Testis (tissue), 2 donors: ENCODE results near the gene IL34.

Experiments
- POLR2A ChIP-seq: fragments of 450-650 bp; IDR thresholded peaks from one replicate; pipeline ENCODE4 v1.6.1; 2017; ENCODE audit warnings: antibody characterized with exemption, mild to moderate bottlenecking, moderate library complexity
- TF ChIP-seq, protein P1 (sequence below), 3 experiments: fragments of 450-650 bp in 2 of 3; fragments of 200-600 bp in 1 of 3; sonication (generic) in 1 of 3; IDR thresholded peaks; one replicate each; pipeline ENCODE4 v1.5.1; 2016 to 2019; ENCODE audit warnings: antibody characterized with exemption in 3 of 3, mild to moderate bottlenecking in 2 of 3, moderate library complexity in 1 of 3

DNA sequence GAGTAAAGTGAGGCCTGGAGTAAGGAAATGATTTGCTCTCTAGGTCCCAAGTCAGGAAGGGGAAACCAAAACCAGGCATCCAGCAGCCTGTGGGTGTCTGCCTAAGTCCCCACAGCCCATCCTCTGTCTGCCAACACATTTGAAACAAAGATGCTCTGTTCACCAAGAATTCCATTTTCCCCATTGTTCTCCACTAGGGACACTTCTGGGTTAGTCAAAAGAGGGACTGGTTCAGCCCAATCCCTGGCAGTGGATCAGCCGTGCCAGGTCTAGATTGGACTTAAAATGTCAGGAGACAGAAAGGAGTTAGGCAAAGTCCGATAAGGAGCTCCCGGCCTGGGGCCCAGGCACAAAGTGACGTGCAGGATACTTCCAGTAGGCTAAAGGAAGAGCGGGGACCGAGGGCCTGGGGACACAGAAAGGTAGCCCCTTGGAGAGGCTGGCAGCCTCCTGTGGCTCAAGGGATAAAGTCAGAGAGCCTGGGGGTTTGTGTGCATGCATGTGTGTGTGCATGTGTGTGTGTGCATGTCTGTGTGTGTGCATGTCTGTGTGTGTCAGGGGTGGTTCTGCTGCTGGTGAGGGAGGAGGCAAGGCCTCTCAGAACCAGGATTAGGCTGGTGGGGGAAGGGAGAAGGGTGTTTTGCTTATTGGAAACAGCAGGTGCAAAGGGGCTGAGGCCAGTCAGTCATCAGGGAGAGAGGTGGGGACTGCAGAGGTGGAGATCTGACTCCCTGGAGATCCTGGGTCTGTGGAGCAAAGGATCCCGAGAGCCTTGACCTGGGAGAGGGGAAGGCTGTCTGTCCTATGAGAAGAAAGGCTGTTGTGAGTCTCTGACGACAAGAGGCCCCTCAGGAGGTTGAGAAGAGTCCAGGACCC is 41.7 kb upstream of the IL34 start:
- TF ChIP-seq, protein P1, sequence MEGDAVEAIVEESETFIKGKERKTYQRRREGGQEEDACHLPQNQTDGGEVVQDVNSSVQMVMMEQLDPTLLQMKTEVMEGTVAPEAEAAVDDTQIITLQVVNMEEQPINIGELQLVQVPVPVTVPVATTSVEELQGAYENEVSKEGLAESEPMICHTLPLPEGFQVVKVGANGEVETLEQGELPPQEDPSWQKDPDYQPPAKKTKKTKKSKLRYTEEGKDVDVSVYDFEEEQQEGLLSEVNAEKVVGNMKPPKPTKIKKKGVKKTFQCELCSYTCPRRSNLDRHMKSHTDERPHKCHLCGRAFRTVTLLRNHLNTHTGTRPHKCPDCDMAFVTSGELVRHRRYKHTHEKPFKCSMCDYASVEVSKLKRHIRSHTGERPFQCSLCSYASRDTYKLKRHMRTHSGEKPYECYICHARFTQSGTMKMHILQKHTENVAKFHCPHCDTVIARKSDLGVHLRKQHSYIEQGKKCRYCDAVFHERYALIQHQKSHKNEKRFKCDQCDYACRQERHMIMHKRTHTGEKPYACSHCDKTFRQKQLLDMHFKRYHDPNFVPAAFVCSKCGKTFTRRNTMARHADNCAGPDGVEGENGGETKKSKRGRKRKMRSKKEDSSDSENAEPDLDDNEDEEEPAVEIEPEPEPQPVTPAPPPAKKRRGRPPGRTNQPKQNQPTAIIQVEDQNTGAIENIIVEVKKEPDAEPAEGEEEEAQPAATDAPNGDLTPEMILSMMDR (IDR thresholded peaks at IDR 0.05), result no peak
- TF ChIP-seq POLR2A, result no peak
